SH-SY5Y (cell line): ENCODE results near the gene ZBTB20.

Experiments
- GATA2 ChIP-seq: IDR thresholded peaks from 2 replicates; pipeline ENCODE4 v1.6.1; 2011; ENCODE audit warnings: mild to moderate bottlenecking, low read depth, low read length
- GATA3 ChIP-seq: IDR thresholded peaks from 2 replicates; pipeline ENCODE4 v1.6.1; 2011; ENCODE audit warnings: low read depth, mild to moderate bottlenecking, low read length, moderate library complexity

DNA sequence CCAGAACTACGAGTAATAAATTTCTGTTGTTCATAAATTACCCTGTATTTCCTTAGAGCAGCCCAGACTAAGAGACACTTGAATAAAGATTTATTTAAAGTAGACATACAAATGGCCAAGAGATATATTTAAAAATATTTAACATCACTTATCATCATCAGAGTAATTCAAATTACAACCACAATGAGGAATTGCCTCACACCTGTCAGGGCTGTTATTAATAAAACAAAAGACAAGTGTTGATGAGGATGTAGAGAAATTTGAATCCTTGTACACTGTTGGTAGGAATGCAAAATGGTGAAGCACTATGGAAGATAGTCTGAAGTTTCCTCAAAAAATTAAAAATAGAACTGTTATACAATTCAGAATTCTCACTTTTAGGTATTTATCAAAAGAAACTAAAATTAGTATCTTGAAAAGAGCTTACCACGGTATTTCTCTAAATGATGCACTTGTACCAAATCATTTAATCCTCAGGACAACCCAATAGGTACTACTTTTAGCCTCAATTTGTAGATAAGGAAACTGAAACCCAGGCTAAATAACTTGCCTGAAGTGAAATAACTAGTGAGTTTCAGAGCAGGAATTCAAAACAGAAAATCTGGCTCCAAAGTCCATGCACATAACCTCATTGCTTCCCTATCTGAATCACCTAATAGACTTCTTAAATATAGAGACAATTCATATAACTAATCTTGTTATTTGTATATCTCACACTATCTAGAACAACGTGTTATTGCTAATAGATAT lies 69.4 kb downstream of the ZBTB20 start:
- TF ChIP-seq GATA2 (no peak), GATA3 (no peak)
